ENCODE data around the gene CYREN.

The CYREN gene

GRCh38 chr7:135169964-135170273 is 588 bp downstream of the CYREN start:
- no peak for DNase-seq (ENCODE audit: low read depth)
- no peak for TF ChIP-seq CTCF (IDR thresholded peaks at IDR 0.05; ENCODE audit: low read length, missing control alignments)
- peak overlapping the region; percentile 68 for H3K4me3 ChIP-seq (replicated peaks; ENCODE audit: low read depth, low read length)

- DNase-seq (ENCODE audit: low read depth) = peak; percentile 27
- H3K4me3 ChIP-seq (replicated peaks; ENCODE audit: low read depth, low read length) = peak overlapping the region; percentile 68
- peak; percentile 31 for TF ChIP-seq CTCF (IDR thresholded peaks at IDR 0.05; ENCODE audit: low read length, missing control alignments)
Observed at GRCh38 chr7:135169141-135169963, 1.2 kb downstream of the CYREN start.

- TF ChIP-seq CTCF (IDR thresholded peaks at IDR 0.05; ENCODE audit: low read length, missing control alignments) = no peak
- DNase-seq (ENCODE audit: low read depth) = no peak
Observed at GRCh38 chr7:135168489-135169140, 1.9 kb downstream of the CYREN start.

GRCh38 chr7:135168001-135168400 is 2.5 kb downstream of the CYREN start:
- no peak for TF ChIP-seq CTCF (IDR thresholded peaks at IDR 0.05; ENCODE audit: low read length, missing control alignments)
- no peak overlapping the region for H3K4me3 ChIP-seq (replicated peaks; ENCODE audit: low read depth, low read length)
- DNase-seq (ENCODE audit: low read depth) = no peak

More at GRCh38 chr7:135168489-135169140, 1.9 kb downstream of the CYREN start:
- H3K4me3 ChIP-seq (replicated peaks; ENCODE audit: low read depth, low read length) = peak overlapping the region; percentile 68

GRCh38 chr7:135167365-135167917 is 3.1 kb downstream of the CYREN start:
- H3K4me3 ChIP-seq (replicated peaks; ENCODE audit: low read depth, low read length) = no peak overlapping the region
- no peak for TF ChIP-seq CTCF (IDR thresholded peaks at IDR 0.05; ENCODE audit: low read length, missing control alignments)
- no peak for DNase-seq (ENCODE audit: low read depth)

GRCh38 chr7:135166338-135166990 is 4.0 kb downstream of the CYREN start:
- TF ChIP-seq CTCF (IDR thresholded peaks at IDR 0.05; ENCODE audit: low read length, missing control alignments) = no peak
- DNase-seq (ENCODE audit: low read depth) = no peak
- H3K4me3 ChIP-seq (replicated peaks; ENCODE audit: low read depth, low read length) = no peak overlapping the region
